HL-60 (cell line): ENCODE results near the gene CHN2.

Experiments used
- DNase-seq, 2 experiments: peaks; one replicate each; pipeline ENCODE4 v3.0.0-alpha.2; 2010 to 2020; ENCODE audit warnings: low read depth in 1 of 2, low spot score in 1 of 2
- H3K27ac ChIP-seq: fragments of 250-450 bp; sonication (Bioruptor Pico); replicated peaks from 2 replicates; pipeline ENCODE4 v1.5.1; 2020; ENCODE audit warnings: mild to moderate bottlenecking, moderate library complexity
- H3K27me3 ChIP-seq: fragments of 250-450 bp; sonication (Bioruptor Pico); 2 replicates; pipeline ENCODE4 v1.5.1; 2021; ENCODE audit warnings: mild to moderate bottlenecking, moderate library complexity; ENCODE audit not compliant: insufficient read depth, poor library complexity, severe bottlenecking
- H3K4me3 ChIP-seq: replicated peaks from 2 replicates; pipeline ENCODE4 v1.5.1; 2011; ENCODE audit warnings: mild to moderate bottlenecking, control low read depth, low read length; ENCODE audit not compliant: insufficient read depth
- GABPA ChIP-seq: IDR thresholded peaks from 2 replicates; pipeline ENCODE4 v1.6.1; 2012; ENCODE audit warnings: low read depth
- POLR2AphosphoS5 ChIP-seq: IDR thresholded peaks from 2 replicates; pipeline ENCODE4 v1.6.1; 2012; ENCODE audit warnings: low read depth
- SPI1 ChIP-seq: IDR thresholded peaks from 2 replicates; pipeline ENCODE4 v1.6.1; 2012; ENCODE audit warnings: low read depth, mild to moderate bottlenecking, borderline replicate concordance
- TF ChIP-seq, protein P1 (sequence below): IDR thresholded peaks from one replicate; pipeline ENCODE4 v1.5.1; 2011; ENCODE audit warnings: low read length, control low read depth, inconsistent platforms; ENCODE audit not compliant: insufficient read depth
- TF ChIP-seq, protein P2 (sequence below): IDR thresholded peaks from 2 replicates; pipeline ENCODE4 v1.6.1; 2012; ENCODE audit warnings: low read depth; ENCODE audit not compliant: insufficient replicate concordance

The CHN2 gene

DNA sequence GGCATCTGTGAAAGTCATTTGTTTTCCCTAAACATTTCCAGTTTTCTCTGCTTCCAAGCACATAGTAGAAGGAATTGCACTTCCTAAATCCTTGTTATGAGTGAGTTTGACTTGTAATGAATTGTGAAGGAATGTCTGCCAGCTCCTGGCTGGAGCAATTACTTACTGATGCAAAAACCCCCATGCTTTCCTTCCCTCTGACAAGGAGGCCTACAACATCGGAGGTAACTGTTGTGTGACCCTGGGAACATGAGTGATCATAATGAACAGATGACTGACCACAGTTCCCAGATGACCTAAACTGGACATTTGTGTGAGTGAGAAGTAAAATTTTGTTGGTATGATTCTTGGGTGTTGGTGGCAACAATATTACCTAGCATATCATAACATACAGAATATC, 26.9 kb upstream of the CHN2 start:
- DNase-seq = no peak
- TF ChIP-seq GABPA (no peak), POLR2AphosphoS5 (no peak), SPI1 (no peak)
- TF ChIP-seq, protein P1, sequence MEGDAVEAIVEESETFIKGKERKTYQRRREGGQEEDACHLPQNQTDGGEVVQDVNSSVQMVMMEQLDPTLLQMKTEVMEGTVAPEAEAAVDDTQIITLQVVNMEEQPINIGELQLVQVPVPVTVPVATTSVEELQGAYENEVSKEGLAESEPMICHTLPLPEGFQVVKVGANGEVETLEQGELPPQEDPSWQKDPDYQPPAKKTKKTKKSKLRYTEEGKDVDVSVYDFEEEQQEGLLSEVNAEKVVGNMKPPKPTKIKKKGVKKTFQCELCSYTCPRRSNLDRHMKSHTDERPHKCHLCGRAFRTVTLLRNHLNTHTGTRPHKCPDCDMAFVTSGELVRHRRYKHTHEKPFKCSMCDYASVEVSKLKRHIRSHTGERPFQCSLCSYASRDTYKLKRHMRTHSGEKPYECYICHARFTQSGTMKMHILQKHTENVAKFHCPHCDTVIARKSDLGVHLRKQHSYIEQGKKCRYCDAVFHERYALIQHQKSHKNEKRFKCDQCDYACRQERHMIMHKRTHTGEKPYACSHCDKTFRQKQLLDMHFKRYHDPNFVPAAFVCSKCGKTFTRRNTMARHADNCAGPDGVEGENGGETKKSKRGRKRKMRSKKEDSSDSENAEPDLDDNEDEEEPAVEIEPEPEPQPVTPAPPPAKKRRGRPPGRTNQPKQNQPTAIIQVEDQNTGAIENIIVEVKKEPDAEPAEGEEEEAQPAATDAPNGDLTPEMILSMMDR = no peak
- TF ChIP-seq, protein P2, sequence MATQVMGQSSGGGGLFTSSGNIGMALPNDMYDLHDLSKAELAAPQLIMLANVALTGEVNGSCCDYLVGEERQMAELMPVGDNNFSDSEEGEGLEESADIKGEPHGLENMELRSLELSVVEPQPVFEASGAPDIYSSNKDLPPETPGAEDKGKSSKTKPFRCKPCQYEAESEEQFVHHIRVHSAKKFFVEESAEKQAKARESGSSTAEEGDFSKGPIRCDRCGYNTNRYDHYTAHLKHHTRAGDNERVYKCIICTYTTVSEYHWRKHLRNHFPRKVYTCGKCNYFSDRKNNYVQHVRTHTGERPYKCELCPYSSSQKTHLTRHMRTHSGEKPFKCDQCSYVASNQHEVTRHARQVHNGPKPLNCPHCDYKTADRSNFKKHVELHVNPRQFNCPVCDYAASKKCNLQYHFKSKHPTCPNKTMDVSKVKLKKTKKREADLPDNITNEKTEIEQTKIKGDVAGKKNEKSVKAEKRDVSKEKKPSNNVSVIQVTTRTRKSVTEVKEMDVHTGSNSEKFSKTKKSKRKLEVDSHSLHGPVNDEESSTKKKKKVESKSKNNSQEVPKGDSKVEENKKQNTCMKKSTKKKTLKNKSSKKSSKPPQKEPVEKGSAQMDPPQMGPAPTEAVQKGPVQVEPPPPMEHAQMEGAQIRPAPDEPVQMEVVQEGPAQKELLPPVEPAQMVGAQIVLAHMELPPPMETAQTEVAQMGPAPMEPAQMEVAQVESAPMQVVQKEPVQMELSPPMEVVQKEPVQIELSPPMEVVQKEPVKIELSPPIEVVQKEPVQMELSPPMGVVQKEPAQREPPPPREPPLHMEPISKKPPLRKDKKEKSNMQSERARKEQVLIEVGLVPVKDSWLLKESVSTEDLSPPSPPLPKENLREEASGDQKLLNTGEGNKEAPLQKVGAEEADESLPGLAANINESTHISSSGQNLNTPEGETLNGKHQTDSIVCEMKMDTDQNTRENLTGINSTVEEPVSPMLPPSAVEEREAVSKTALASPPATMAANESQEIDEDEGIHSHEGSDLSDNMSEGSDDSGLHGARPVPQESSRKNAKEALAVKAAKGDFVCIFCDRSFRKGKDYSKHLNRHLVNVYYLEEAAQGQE = no peak
- Histone ChIP-seq H3K4me3 (no peak overlapping the region), H3K27me3 (peaks cover 2% of the 10 kb centered on the region), H3K27ac (no peak overlapping the region)

DNA sequence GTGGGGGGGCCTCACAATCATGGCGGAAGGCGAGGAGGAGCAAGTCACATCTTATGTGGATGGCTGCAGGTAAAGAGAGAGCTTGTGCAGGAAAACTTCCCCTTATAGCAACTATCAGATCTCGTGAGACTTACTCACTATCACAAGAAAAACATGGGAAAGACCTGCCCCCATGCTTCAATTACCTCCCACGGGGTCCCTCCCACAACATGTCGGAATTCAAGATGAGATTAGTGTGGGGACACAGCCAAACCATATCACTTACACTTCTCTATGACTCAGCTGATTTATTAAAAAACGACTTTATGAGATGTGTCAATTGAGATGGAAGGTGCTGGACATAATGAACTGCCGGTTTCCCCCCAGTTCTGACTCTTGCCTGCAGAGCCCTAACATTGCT, 23.8 kb upstream of the CHN2 start:
- H3K27me3 ChIP-seq = no peaks in the 10 kb centered on the region
- H3K27ac ChIP-seq = no peak overlapping the region
- DNase-seq = no peak
- H3K4me3 ChIP-seq = no peak overlapping the region
- TF ChIP-seq POLR2AphosphoS5 (no peak), GABPA (no peak), SPI1 (no peak)
- TF ChIP-seq, protein P1 = no peak
- TF ChIP-seq, protein P2 = no peak

DNA sequence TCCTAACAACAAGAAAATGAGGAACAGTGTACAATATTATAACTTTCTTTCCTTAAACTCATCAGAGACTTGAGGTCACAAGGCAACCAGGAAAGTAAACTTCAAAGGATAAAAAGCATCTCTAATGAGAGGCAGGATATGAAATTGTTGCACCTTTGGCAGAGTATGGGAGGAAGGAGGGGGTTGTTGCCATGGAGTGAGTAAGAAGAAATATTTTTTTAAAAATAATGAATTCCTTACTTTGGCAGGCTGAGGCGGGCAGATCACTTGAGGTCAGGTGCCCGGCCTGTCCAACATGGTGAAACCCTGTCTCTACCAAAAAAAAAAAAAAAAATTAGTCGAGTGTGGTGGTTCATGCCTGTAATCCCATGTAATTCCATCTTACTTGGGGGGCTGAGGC, 21.1 kb upstream of the CHN2 start:
- DNase-seq = no peak

More for the DNA sequence above, 21.1 kb upstream of the CHN2 start:
- Histone ChIP-seq H3K4me3 (no peak overlapping the region), H3K27me3 (peaks cover 2% of the 10 kb centered on the region), H3K27ac (no peak overlapping the region)
- TF ChIP-seq, protein P1 = no peak
- TF ChIP-seq POLR2AphosphoS5 (no peak), GABPA (no peak), SPI1 (no peak)
- TF ChIP-seq, protein P2 = no peak
